Measurements from ENCODE around the gene CMTM8. TPM values are rescaled to one million over a fixed set of nuclear protein-coding genes. Genes with fewer than 3 reads are reported as not detected.

Gene CMTM8
- total and polyA plus RNA-seq, 4 donors: 15.2 to 24.5 (median 16.8) TPM

DNA sequence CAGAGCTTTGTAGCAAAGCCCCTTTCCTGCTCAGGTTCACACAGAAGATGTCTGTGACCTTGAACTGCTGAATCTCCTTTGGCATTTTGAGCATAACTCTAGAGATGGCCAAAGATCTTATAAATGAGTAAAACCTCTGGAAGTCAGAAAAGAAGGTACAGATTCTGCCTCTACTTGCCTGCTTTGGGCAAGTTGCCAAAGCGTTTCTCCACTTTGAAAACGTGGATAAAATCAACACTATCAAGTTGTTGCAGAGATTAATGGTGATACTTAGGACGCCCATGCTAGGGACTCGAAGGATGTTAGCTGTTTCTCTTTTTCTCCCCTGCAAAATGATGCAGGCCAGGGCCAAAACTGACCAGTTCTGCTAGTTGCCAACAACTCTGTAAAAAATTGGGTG is 85.1 kb downstream of the CMTM8 start:
- no peak overlapping the region for H3K27ac ChIP-seq (ENCODE audit: low read depth in 1 of 2, low read length in 1 of 2)
- H3K9me3 ChIP-seq (ENCODE audit: control insufficient read depth in 4 of 4, insufficient read depth in 3 of 4, low read length in 3 of 4): no peaks in the 10 kb centered on the region
- peaks cover 0 to 24% (median 8%) of the 10 kb centered on the region in 5 donors for H3K4me1 ChIP-seq (ENCODE audit: control insufficient read depth in 5 of 5, insufficient read depth in 5 of 5, low read length in 5 of 5)
- no peaks in the 10 kb centered on the region for H3K27me3 ChIP-seq (ENCODE audit: control insufficient read depth in 3 of 3, insufficient read depth in 3 of 3, low read length in 2 of 3)
- H3K36me3 ChIP-seq (ENCODE audit: control insufficient read depth in 4 of 4, insufficient read depth in 4 of 4, low read length in 4 of 4): no peaks in the 10 kb centered on the region
- H3K4me3 ChIP-seq: no peak overlapping the region
- DNase-seq (no peak), ATAC-seq (ENCODE audit: insufficient read depth, low FRiP score) (no peak)
- H3K9ac ChIP-seq (ENCODE audit: insufficient read depth in 1 of 2, low read length in 2 of 2): no peak overlapping the region
- 51 to 69% methylated on average over 4 of the region's 4 CpGs for WGBS, 2 donors
- TF ChIP-seq, protein P1, sequence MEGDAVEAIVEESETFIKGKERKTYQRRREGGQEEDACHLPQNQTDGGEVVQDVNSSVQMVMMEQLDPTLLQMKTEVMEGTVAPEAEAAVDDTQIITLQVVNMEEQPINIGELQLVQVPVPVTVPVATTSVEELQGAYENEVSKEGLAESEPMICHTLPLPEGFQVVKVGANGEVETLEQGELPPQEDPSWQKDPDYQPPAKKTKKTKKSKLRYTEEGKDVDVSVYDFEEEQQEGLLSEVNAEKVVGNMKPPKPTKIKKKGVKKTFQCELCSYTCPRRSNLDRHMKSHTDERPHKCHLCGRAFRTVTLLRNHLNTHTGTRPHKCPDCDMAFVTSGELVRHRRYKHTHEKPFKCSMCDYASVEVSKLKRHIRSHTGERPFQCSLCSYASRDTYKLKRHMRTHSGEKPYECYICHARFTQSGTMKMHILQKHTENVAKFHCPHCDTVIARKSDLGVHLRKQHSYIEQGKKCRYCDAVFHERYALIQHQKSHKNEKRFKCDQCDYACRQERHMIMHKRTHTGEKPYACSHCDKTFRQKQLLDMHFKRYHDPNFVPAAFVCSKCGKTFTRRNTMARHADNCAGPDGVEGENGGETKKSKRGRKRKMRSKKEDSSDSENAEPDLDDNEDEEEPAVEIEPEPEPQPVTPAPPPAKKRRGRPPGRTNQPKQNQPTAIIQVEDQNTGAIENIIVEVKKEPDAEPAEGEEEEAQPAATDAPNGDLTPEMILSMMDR (IDR thresholded peaks at IDR 0.05; ENCODE audit: control extremely low read depth, extremely low read depth): no peak

DNA sequence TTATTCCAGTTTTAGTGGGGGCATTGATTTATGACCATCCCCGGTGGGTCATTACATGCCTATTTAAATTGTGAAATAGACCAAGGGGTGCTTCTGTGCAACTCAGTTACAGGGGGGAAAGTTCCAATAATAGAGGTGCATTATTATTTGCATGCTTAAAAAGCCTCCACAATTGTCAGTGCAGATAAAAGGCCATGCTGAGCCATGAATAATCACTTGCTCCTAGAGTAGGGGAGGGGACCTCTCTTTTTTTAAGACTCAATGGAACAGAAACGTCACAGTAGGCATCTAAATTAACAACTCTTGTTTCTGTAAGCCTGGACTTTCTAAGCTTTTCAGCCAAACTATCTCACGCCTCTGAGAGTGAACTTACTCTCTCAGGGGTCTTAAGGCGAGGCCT is 86.7 kb downstream of the CMTM8 start:
- no peaks in the 10 kb centered on the region for H3K9me3 ChIP-seq (ENCODE audit: control insufficient read depth in 4 of 4, insufficient read depth in 3 of 4, low read length in 3 of 4)
- ATAC-seq (ENCODE audit: insufficient read depth, low FRiP score): no peak
- WGBS, 2 donors: 81 to 84% methylated on average over 4 of the region's 4 CpGs
- no peak overlapping the region for H3K27ac ChIP-seq (ENCODE audit: low read depth in 1 of 2, low read length in 1 of 2)
- H3K36me3 ChIP-seq (ENCODE audit: control insufficient read depth in 4 of 4, insufficient read depth in 4 of 4, low read length in 4 of 4): no peaks in the 10 kb centered on the region
- no peak overlapping the region for H3K4me3 ChIP-seq
- TF ChIP-seq, protein P1 (IDR thresholded peaks at IDR 0.05; ENCODE audit: control extremely low read depth, extremely low read depth): no peak
- no peak for DNase-seq
- H3K9ac ChIP-seq (ENCODE audit: insufficient read depth in 1 of 2, low read length in 2 of 2): no peak overlapping the region
- H3K4me1 ChIP-seq (ENCODE audit: control insufficient read depth in 5 of 5, insufficient read depth in 5 of 5, low read length in 5 of 5): peaks cover 0 to 24% (median 8%) of the 10 kb centered on the region in 5 donors
- H3K27me3 ChIP-seq (ENCODE audit: control insufficient read depth in 3 of 3, insufficient read depth in 3 of 3, low read length in 2 of 3): no peaks in the 10 kb centered on the region

DNA sequence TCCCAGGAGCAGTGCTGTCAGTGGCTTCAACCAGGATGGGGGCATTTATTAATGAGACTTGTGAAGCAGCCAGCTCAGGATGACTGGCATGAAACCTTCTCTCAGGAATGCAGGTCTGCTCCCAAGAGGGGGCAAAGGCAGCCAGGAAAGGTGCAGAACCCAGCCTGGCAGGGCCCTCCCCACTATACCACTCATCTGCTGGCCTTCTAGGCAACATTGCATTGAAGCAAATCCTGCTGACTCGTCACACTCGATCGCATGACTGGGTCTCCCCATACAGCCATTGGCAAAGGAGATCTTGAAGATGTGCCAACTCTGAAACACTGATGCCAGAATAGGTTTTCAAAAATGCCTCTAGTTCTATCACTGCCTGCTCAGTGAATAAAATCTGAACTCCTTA is 87.4 kb downstream of the CMTM8 start:
- DNase-seq (peak in 2 of 3 donors; percentile 32 to 50), ATAC-seq (ENCODE audit: insufficient read depth, low FRiP score) (no peak)
- Histone ChIP-seq H3K4me3 (no peak overlapping the region), H3K27me3 (ENCODE audit: control insufficient read depth in 3 of 3, insufficient read depth in 3 of 3, low read length in 2 of 3) (no peaks in the 10 kb centered on the region), H3K9me3 (ENCODE audit: control insufficient read depth in 4 of 4, insufficient read depth in 3 of 4, low read length in 3 of 4) (no peaks in the 10 kb centered on the region), H3K4me1 (ENCODE audit: control insufficient read depth in 5 of 5, insufficient read depth in 5 of 5, low read length in 5 of 5) (peaks cover 0 to 19% (median 7%) of the 10 kb centered on the region in 5 donors), H3K36me3 (ENCODE audit: control insufficient read depth in 4 of 4, insufficient read depth in 4 of 4, low read length in 4 of 4) (no peaks in the 10 kb centered on the region), H3K27ac (ENCODE audit: low read depth in 1 of 2, low read length in 1 of 2) (no peak overlapping the region), H3K9ac (ENCODE audit: insufficient read depth in 1 of 2, low read length in 2 of 2) (no peak overlapping the region)
- WGBS, 2 donors: 78% methylated on average over 3 of the region's 3 CpGs
- TF ChIP-seq, protein P1 (IDR thresholded peaks at IDR 0.05; ENCODE audit: control extremely low read depth, extremely low read depth): no peak

DNA sequence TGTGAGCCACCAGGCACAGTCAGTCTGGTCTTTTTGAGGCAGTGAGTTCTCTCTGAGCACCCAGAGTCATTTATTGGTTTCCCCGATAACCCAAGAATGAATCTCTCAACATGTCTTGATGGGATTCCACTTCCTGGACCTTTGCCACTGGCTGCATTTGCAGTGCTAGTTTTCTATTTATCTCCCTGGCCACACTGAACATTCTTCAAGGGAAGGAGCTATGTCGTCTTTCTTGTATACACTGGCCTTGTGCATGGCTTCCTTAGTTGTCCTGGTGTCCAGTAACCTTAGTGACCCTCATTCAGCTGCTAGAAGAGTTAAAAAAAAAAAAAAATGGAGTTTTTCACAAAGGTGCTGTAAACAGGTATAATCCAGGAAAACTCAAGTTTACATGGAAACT is 88.3 kb downstream of the CMTM8 start:
- Histone ChIP-seq H3K27me3 (ENCODE audit: control insufficient read depth in 3 of 3, insufficient read depth in 3 of 3, low read length in 2 of 3) (no peaks in the 10 kb centered on the region), H3K4me1 (ENCODE audit: control insufficient read depth in 5 of 5, insufficient read depth in 5 of 5, low read length in 5 of 5) (peaks cover 0 to 13% (median 3%) of the 10 kb centered on the region in 5 donors), H3K9me3 (ENCODE audit: control insufficient read depth in 4 of 4, insufficient read depth in 3 of 4, low read length in 3 of 4) (no peaks in the 10 kb centered on the region), H3K36me3 (ENCODE audit: control insufficient read depth in 4 of 4, insufficient read depth in 4 of 4, low read length in 4 of 4) (no peaks in the 10 kb centered on the region), H3K4me3 (no peak overlapping the region), H3K9ac (ENCODE audit: insufficient read depth in 1 of 2, low read length in 2 of 2) (no peak overlapping the region), H3K27ac (ENCODE audit: low read depth in 1 of 2, low read length in 1 of 2) (no peak overlapping the region)
- TF ChIP-seq, protein P1 (IDR thresholded peaks at IDR 0.05; ENCODE audit: control extremely low read depth, extremely low read depth): no peak
- WGBS, 2 donors: 63 to 79% methylated on average over 2 of the region's 2 CpGs
- DNase-seq (peak in 2 of 3 donors; percentile 29 to 47), ATAC-seq (ENCODE audit: insufficient read depth, low FRiP score) (no peak)

All from lung (tissue), 12 donors.